ENCODE results near the gene KRT12.
"Not testable (repeated sequence)": the region's sequence is repeated elsewhere in the genome, so short reads cannot be mapped to it uniquely, and the experiment has no call there.

KRT12 gene

GRCh38 chr17:40841246-40841645 lies 25.8 kb downstream of the KRT12 start:
- no peak for DNase-seq

- DNase-seq: no peak
These were observed 27.8 kb downstream of the KRT12 start for GRCh38 chr17:40839194-40839593.

GRCh38 chr17:40836020-40836419 lies 31.0 kb downstream of the KRT12 start:
- DNase-seq: no peak

- DNase-seq: no peak
These were observed 33.1 kb downstream of the KRT12 start for GRCh38 chr17:40833882-40834281.

- no peak for DNase-seq
These were observed 34.2 kb downstream of the KRT12 start for GRCh38 chr17:40832840-40833239.

- DNase-seq: no peak
These were observed 36.8 kb downstream of the KRT12 start for GRCh38 chr17:40830085-40830776.

- no peak for DNase-seq
These were observed 38.5 kb downstream of the KRT12 start for GRCh38 chr17:40828454-40829044.

- DNase-seq: no peak
These were observed 39.1 kb downstream of the KRT12 start for GRCh38 chr17:40827746-40828453.

GRCh38 chr17:40825599-40825998 lies 41.4 kb downstream of the KRT12 start:
- DNase-seq: no peak

- no peak for DNase-seq
These were observed 42.8 kb downstream of the KRT12 start for GRCh38 chr17:40824015-40824832.

- no peak for DNase-seq
These were observed 44.8 kb downstream of the KRT12 start, which contains the start of gene KRT10 for GRCh38 chr17:40822132-40822812. KRT10 (minus strand) TSS chr17:40822614; CDS start chr17:40822585, 29 bp downstream.

- no peak for DNase-seq
These were observed 45.5 kb downstream of the KRT12 start for GRCh38 chr17:40821536-40821935.

GRCh38 chr17:40820228-40820838 lies 46.7 kb downstream of the KRT12 start:
- no peak for DNase-seq

GRCh38 chr17:40819528-40820125 lies 47.4 kb downstream of the KRT12 start:
- no peak for DNase-seq

- peak; percentile 54 for DNase-seq
These were observed 48.1 kb downstream of the KRT12 start for GRCh38 chr17:40818733-40819527.

GRCh38 chr17:40818343-40818732 lies 48.7 kb downstream of the KRT12 start:
- DNase-seq: no peak

- no peak for DNase-seq
These were observed 49.8 kb downstream of the KRT12 start for GRCh38 chr17:40817103-40817682.

- no peak for DNase-seq
These were observed 50.5 kb downstream of the KRT12 start for GRCh38 chr17:40816569-40816968.

- no peak for DNase-seq
These were observed 51.6 kb downstream of the KRT12 start for GRCh38 chr17:40815381-40815780.

- DNase-seq: not testable (repeated sequence)
These were observed 52.4 kb downstream of the KRT12 start for GRCh38 chr17:40814657-40815056.

Data from NCI-H748 treated with DMSO at 0.1 percent for 48 hours (cell line).